Adrenal gland (tissue), 12 donors: ENCODE measurements around the gene SLC35D2. TPM values are rescaled to one million over a fixed set of nuclear protein-coding genes. Genes with fewer than 3 reads are reported as not detected.

ENCODE experiments used
- DNase-seq, 7 donors: peaks; one replicate each; pipeline ENCODE4 v3.0.0-alpha.2; 2019 to 2020
- H3K27ac ChIP-seq, 5 donors: fragments of 200-600 bp; sonication (generic) in 4 of 5; 1 replicate in 3 of 5; 2 replicates in 2 of 5; pipeline versions ENCODE4 v1.5.1 to v1.8.0; 2016 to 2020; ENCODE audit warnings: mild to moderate bottlenecking in 1 of 5
- H3K27me3 ChIP-seq: fragments of 200-600 bp; 2 replicates; pipeline ENCODE4 v1.8.0; 2021
- H3K36me3 ChIP-seq, 2 donors: fragments of 200-600 bp; replicated peaks in 1 of 2; 1 replicate in 1 of 2; 2 replicates in 1 of 2; pipeline versions ENCODE4 v1.5.1 to v1.8.0; 2018 to 2022
- H3K4me1 ChIP-seq, 2 donors: fragments of 200-600 bp; replicated peaks in 1 of 2; 1 replicate in 1 of 2; 2 replicates in 1 of 2; pipeline versions ENCODE4 v1.5.1 to v1.8.0; 2018 to 2021
- H3K4me3 ChIP-seq, 4 donors: fragments of 200-600 bp; sonication (generic) in 3 of 4; one replicate each; pipeline ENCODE4 v1.5.1; 2016 to 2018
- H3K9me3 ChIP-seq, 3 donors: fragments of 200-600 bp; sonication (generic) in 1 of 3; replicated peaks in 1 of 3; 1 replicate in 2 of 3; 2 replicates in 1 of 3; pipeline versions ENCODE4 v1.5.1 to v1.8.0; 2016 to 2021
- POLR2A ChIP-seq, 2 donors: fragments of 450-650 bp; IDR thresholded peaks; one replicate each; pipeline ENCODE4 v1.6.1; 2017; ENCODE audit warnings: antibody characterized with exemption in 2 of 2, mild to moderate bottlenecking in 2 of 2, moderate library complexity in 1 of 2
- WGBS, 4 donors: extraction: QIAGEN DNeasy Blood & Tissue Kit in 2 of 4; methylation state at CpG; one replicate each; pipeline versions ENCODE4 v1.1.5 to v1.1.7; 2013 to 2017; 5-methylcytosine and 5-hydroxymethylcytosine counted together
- intact Hi-C, 2 donors: fragments of 100-400 bp; cut with DNase I; formaldehyde crosslinking; loops; one replicate each; pipeline versions ENCODE4 v1.14.1 to v1.15.0; 2022 to 2023
- polyA plus RNA-seq, 3 donors: library from polyadenylated mRNA; stranded (reverse); fragments of 200-250 nt in 2 of 3; fragments of 350-450 nt in 1 of 3; fragmentation: Illumina TruSeq in 1 of 3; extraction: RNeasy Lipid Tissue Mini Kit (QIAGEN cat#74804) in 1 of 3; gene quantifications; one replicate each; pipeline ENCODE4 v1.2.3, GENCODE V29; 2013 to 2014
- total RNA-seq, 9 donors: library from RNA; depleted of rRNA in 4 of 9; stranded (reverse); fragments of >200 nt in 4 of 9; fragments of 120-200 nt in 1 of 9; fragmentation: NEBNext Ultra II Directional in 1 of 9; extraction: Animal tissue kit (Norgen Biotek cat#: 25700) in 1 of 9; gene quantifications; one replicate each; pipeline versions ENCODE4 v1.1.0 to v1.2.4, GENCODE V29; 2013 to 2023
- TF ChIP-seq, protein P1 (sequence below), 6 experiments: fragments of 450-650 bp in 4 of 6; fragments of 200-600 bp in 2 of 6; sonication (generic) in 1 of 6; IDR thresholded peaks; 1 replicate in 5 of 6; 2 replicates in 1 of 6; pipeline versions ENCODE4 v1.5.1 to v1.8.0; 2016 to 2021; ENCODE audit warnings: antibody characterized with exemption in 6 of 6, mild to moderate bottlenecking in 2 of 6, moderate library complexity in 1 of 6
- donor health status: healthy with polysubstance abuse.
- donor health status: Bipolar disorder and iron deficiency.
- donor health status: DM: yes; HTN: yes; CAD: no.
- donor health status: DM: no; HTN: no; CAD: no.
- donor health status: DM: no; HTN: no; CAD: no.
- donor health status: DM: yes; HTN: yes; CAD: no.

SLC35D2 gene
- total and polyA plus RNA-seq, 12 donors: 6.9 to 20.8 (median 14.0) TPM

DNA sequence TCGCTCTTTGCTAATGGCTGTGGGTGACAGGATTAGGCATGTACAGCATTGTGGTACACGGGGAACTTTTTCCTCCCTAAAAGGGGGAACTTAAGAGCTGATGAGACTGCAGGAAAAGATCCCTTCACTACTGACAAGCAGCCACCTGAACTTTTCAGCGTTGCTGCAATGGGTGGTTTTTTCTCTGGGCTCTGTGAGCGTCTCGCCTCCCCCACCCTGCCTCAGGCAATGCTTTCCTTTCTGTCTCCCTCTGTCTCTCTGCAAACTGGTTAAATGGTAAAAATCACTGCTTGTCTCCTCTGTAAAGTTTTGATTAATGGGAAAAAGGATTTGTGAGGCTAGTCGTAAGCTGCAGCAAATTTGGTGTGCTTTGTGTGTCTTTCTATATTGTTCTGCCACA lies 101.9 kb downstream of the SLC35D2 start:
- no peaks in the 10 kb centered on the region for H3K36me3 ChIP-seq
- no peak for DNase-seq
- no peaks in the 10 kb centered on the region for H3K9me3 ChIP-seq
- intact Hi-C loops: no loop called here
- TF ChIP-seq, protein P1, sequence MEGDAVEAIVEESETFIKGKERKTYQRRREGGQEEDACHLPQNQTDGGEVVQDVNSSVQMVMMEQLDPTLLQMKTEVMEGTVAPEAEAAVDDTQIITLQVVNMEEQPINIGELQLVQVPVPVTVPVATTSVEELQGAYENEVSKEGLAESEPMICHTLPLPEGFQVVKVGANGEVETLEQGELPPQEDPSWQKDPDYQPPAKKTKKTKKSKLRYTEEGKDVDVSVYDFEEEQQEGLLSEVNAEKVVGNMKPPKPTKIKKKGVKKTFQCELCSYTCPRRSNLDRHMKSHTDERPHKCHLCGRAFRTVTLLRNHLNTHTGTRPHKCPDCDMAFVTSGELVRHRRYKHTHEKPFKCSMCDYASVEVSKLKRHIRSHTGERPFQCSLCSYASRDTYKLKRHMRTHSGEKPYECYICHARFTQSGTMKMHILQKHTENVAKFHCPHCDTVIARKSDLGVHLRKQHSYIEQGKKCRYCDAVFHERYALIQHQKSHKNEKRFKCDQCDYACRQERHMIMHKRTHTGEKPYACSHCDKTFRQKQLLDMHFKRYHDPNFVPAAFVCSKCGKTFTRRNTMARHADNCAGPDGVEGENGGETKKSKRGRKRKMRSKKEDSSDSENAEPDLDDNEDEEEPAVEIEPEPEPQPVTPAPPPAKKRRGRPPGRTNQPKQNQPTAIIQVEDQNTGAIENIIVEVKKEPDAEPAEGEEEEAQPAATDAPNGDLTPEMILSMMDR (IDR thresholded peaks at IDR 0.05): no peak
- TF ChIP-seq POLR2A (IDR thresholded peaks at IDR 0.05): no peak
- H3K4me3 ChIP-seq: no peak overlapping the region
- no peak overlapping the region for H3K27ac ChIP-seq
- H3K27me3 ChIP-seq: no peaks in the 10 kb centered on the region
- H3K4me1 ChIP-seq: no peaks in the 10 kb centered on the region
- WGBS, 4 donors: 80 to 90% (median 82%) methylated on average over 6 of the region's 6 CpGs

GRCh38 chr9:96279932-96280331 lies 103.6 kb downstream of the SLC35D2 start:
- no peak for TF ChIP-seq POLR2A (IDR thresholded peaks at IDR 0.05)
- TF ChIP-seq, protein P1 (IDR thresholded peaks at IDR 0.05): no peak
- Histone ChIP-seq H3K4me1 (no peaks in the 10 kb centered on the region), H3K27me3 (no peaks in the 10 kb centered on the region), H3K36me3 (no peaks in the 10 kb centered on the region), H3K9me3 (peaks cover 0 to 6% (median 5%) of the 10 kb centered on the region in 3 donors), H3K27ac (no peak overlapping the region), H3K4me3 (no peak overlapping the region)
- DNase-seq: no peak
- intact Hi-C loops: no loop called here
- 89 to 95% (median 92%) methylated on average over 8 of the region's 8 CpGs for WGBS, 4 donors

DNA sequence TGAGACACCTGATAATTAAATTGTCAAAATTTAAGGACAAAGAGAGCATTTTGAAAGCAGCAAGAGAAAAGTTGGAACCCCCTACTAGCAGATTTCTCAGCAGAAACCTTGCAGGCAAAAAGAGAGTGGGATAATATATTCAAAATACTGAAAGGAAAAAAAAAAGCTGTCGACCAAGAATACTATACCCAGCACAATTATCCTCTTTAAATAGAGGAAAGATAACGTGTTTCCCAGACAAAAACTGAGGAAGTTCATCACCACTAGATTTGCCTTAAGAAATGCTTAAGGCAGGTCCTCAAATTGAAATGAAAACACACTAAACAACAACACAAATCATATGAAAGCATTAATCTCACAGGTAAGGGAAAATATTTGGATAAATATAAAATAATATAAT lies 108.6 kb downstream of the SLC35D2 start:
- 69 to 77% (median 72%) methylated on average over 2 of the region's 2 CpGs for WGBS, 4 donors
- no peaks in the 10 kb centered on the region for H3K36me3 ChIP-seq
- no peak for DNase-seq
- H3K27me3 ChIP-seq: no peaks in the 10 kb centered on the region
- peaks cover 0 to 14% (median 12%) of the 10 kb centered on the region in 3 donors for H3K9me3 ChIP-seq
- no peak for TF ChIP-seq POLR2A (IDR thresholded peaks at IDR 0.05)
- TF ChIP-seq, protein P1 (IDR thresholded peaks at IDR 0.05): no peak
- intact Hi-C loops: no loop called here
- no peak overlapping the region for H3K4me3 ChIP-seq
- no peaks in the 10 kb centered on the region for H3K4me1 ChIP-seq
- H3K27ac ChIP-seq: no peak overlapping the region

Other genes with a start within 250 kb of the SLC35D2 start
- gene HSD17B3, start 81.5 kb downstream of the SLC35D2 start, total RNA-seq: under 1 TPM in 2 of 9 donors, not detected in 7; 0.57 to 0.63 TPM
- gene HSD17B3, start 81.5 kb downstream of the SLC35D2 start, polyA plus RNA-seq: 10 to 100 TPM in 1 of 3 donors, 1 to 10 TPM in 1, not detected in 1; 8.8 to 14.6 TPM
- gene ZNF367, start 34.7 kb upstream of the SLC35D2 start, total RNA-seq: 1 to 10 TPM in 6 of 9 donors, under 1 TPM in 3; 0.35 to 5.4 (median 1.3) TPM
- gene ZNF367, start 34.7 kb upstream of the SLC35D2 start, polyA plus RNA-seq: 1 to 10 TPM in 1 of 3 donors, under 1 TPM in 2; 0.24 to 3.0 (median 0.37) TPM
- gene HABP4, start 66.5 kb upstream of the SLC35D2 start, total RNA-seq: 10 to 100 TPM in 3 of 9 donors, 1 to 10 TPM in 6; 4.8 to 17.4 (median 9.4) TPM
- gene HABP4, start 66.5 kb upstream of the SLC35D2 start, polyA plus RNA-seq: 10 to 100 TPM; 14.9 to 22.4 (median 16.5) TPM
- gene CDC14B, start 236.1 kb upstream of the SLC35D2 start, total RNA-seq: 10 to 100 TPM in 7 of 9 donors, 1 to 10 TPM in 2; 2.1 to 19.1 (median 15.7) TPM
- gene CDC14B, start 236.1 kb upstream of the SLC35D2 start, polyA plus RNA-seq: 1 to 10 TPM; 7.5 to 8.9 (median 8.2) TPM